Muscle layer of duodenum (tissue), 2 donors: ENCODE results near the gene SLC31A1.

ENCODE experiments used
- H3K27ac ChIP-seq: one replicate; pipeline ENCODE4 v1.7.0; 2013; ENCODE audit warnings: mild to moderate bottlenecking, low read length
- H3K27me3 ChIP-seq: one replicate; pipeline ENCODE4 v1.7.0; 2013; ENCODE audit warnings: low read depth, mild to moderate bottlenecking, control low read depth, low read length
- H3K36me3 ChIP-seq, 2 donors: one replicate each; pipeline ENCODE4 v1.7.0; 2013; ENCODE audit warnings: low read length in 2 of 2, control low read depth in 1 of 2, mild to moderate bottlenecking in 1 of 2; ENCODE audit not compliant: insufficient read depth in 2 of 2, control insufficient read depth in 1 of 2
- H3K4me1 ChIP-seq, 2 donors: one replicate each; pipeline ENCODE4 v1.7.0; 2013; ENCODE audit warnings: low read length in 2 of 2, mild to moderate bottlenecking in 2 of 2, control low read depth in 1 of 2, moderate library complexity in 1 of 2; ENCODE audit not compliant: insufficient read depth in 2 of 2, control insufficient read depth in 1 of 2
- H3K4me3 ChIP-seq, 2 donors: one replicate each; pipeline ENCODE4 v1.7.0; 2013; ENCODE audit warnings: low read length in 2 of 2, low read depth in 1 of 2, mild to moderate bottlenecking in 1 of 2
- H3K9me3 ChIP-seq, 2 donors: one replicate each; pipeline ENCODE4 v1.7.0; 2013; ENCODE audit warnings: low read length in 2 of 2, control low read depth in 1 of 2, mild to moderate bottlenecking in 1 of 2; ENCODE audit not compliant: control insufficient read depth in 1 of 2
- donor health status: healthy.

Gene SLC31A1

GRCh38 chr9:113310538-113310937 lies 89.2 kb downstream of the SLC31A1 start:
- no peaks in the 10 kb centered on the region for H3K36me3 ChIP-seq
- H3K4me3 ChIP-seq, result no peak overlapping the region
- H3K9me3 ChIP-seq, result no peaks in the 10 kb centered on the region
- no peak overlapping the region for H3K27ac ChIP-seq
- no peaks in the 10 kb centered on the region for H3K4me1 ChIP-seq
- H3K27me3 ChIP-seq, result no peaks in the 10 kb centered on the region

- Histone ChIP-seq H3K27me3 (no peaks in the 10 kb centered on the region), H3K27ac (no peak overlapping the region), H3K4me1 (no peaks in the 10 kb centered on the region), H3K4me3 (no peak overlapping the region), H3K36me3 (no peaks in the 10 kb centered on the region), H3K9me3 (no peaks in the 10 kb centered on the region)
Measured at GRCh38 chr9:113311961-113312360, 90.6 kb downstream of the SLC31A1 start.

- Histone ChIP-seq H3K27me3 (no peaks in the 10 kb centered on the region), H3K27ac (no peak overlapping the region), H3K4me1 (no peaks in the 10 kb centered on the region), H3K36me3 (peaks cover 0 to 6% of the 10 kb centered on the region in 2 donors), H3K4me3 (no peak overlapping the region), H3K9me3 (no peaks in the 10 kb centered on the region)
Measured at GRCh38 chr9:113313261-113313660, 91.9 kb downstream of the SLC31A1 start.
